ENCODE data around the gene GLP2R. TPM values are rescaled to one million over a fixed set of nuclear protein-coding genes. Genes with fewer than 3 reads are reported as not detected.
"Not testable (repeated sequence)": the region's sequence is repeated elsewhere in the genome, so short reads cannot be mapped to it uniquely, and the experiment has no call there.

GLP2R gene, protein sequence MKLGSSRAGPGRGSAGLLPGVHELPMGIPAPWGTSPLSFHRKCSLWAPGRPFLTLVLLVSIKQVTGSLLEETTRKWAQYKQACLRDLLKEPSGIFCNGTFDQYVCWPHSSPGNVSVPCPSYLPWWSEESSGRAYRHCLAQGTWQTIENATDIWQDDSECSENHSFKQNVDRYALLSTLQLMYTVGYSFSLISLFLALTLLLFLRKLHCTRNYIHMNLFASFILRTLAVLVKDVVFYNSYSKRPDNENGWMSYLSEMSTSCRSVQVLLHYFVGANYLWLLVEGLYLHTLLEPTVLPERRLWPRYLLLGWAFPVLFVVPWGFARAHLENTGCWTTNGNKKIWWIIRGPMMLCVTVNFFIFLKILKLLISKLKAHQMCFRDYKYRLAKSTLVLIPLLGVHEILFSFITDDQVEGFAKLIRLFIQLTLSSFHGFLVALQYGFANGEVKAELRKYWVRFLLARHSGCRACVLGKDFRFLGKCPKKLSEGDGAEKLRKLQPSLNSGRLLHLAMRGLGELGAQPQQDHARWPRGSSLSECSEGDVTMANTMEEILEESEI
- total RNA-seq (ENCODE audit: unreplicated experiment), result not detected
- long read RNA-seq, result 0 reads

DNA sequence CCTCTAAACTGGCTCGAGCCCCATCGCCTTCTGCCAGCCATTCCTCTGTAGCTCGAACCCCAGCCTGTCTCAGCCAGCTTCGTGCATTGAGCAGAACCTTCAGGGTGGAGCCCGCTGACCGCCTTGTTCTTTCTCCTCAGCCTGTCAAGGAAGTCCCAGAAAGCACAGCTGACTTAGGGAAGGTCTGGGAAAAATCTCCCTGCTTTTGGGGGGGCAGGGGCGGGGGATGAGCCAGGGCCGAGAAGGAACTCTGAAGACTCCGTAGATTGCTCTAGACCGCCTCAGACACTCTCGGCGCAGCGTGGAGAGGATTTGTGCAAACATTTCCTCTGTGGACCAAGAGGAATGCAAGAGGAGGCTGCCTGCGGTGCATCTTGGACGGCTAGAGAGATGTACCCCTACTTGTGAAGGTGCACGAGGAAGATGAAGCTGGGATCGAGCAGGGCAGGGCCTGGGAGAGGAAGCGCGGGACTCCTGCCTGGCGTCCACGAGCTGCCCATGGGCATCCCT is at the start of gene GLP2R:
GLP2R (plus strand) TSS at position 284 of the 510 bp plus-strand sequence; CDS start at position 424, 140 bp downstream.
- Mint-ChIP-seq H3K27ac (ENCODE audit: unreplicated experiment) (no peak within 1 kb of the TSS), H3K27me3 (ENCODE audit: unreplicated experiment) (peaks cover 3% of the 10 kb centered on the region), H3K4me1 (ENCODE audit: low read depth, unreplicated experiment) (no peaks in the 10 kb centered on the region), H3K36me3 (ENCODE audit: unreplicated experiment) (no peaks in the 10 kb centered on the region), H3K9me3 (ENCODE audit: unreplicated experiment) (peaks cover 4% of the 10 kb centered on the region), H3K4me3 (ENCODE audit: unreplicated experiment) (no peak within 1 kb of the TSS)
- DNase-seq, result no peak
- TF ChIP-seq, protein P1, sequence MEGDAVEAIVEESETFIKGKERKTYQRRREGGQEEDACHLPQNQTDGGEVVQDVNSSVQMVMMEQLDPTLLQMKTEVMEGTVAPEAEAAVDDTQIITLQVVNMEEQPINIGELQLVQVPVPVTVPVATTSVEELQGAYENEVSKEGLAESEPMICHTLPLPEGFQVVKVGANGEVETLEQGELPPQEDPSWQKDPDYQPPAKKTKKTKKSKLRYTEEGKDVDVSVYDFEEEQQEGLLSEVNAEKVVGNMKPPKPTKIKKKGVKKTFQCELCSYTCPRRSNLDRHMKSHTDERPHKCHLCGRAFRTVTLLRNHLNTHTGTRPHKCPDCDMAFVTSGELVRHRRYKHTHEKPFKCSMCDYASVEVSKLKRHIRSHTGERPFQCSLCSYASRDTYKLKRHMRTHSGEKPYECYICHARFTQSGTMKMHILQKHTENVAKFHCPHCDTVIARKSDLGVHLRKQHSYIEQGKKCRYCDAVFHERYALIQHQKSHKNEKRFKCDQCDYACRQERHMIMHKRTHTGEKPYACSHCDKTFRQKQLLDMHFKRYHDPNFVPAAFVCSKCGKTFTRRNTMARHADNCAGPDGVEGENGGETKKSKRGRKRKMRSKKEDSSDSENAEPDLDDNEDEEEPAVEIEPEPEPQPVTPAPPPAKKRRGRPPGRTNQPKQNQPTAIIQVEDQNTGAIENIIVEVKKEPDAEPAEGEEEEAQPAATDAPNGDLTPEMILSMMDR (IDR thresholded peaks at IDR 0.05; ENCODE audit: partially characterized antibody, unreplicated experiment), result no peak

DNA sequence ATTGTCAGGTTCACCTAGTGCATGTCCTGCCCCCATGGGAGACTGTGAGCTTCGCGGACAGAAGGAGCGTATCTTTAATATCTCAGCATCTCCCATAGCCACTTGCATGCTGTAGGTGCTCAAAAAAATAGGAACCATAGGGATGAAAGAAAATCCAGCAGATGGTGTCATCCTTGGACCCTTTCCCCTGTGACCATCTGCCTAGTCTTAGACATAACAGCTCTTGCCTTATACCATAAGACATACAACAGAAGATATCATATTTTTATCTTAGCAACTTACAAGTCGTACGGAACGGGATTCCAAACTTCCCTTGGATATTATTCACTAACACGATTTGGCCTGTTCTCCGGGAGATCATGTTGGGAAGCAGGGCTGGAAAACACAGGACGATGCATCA is 48.8 kb upstream of the GLP2R start:
- peaks cover 2% of the 10 kb centered on the region for H3K27me3 Mint-ChIP-seq (ENCODE audit: unreplicated experiment)
- no peaks in the 10 kb centered on the region for H3K36me3 Mint-ChIP-seq (ENCODE audit: unreplicated experiment)
- H3K4me3 Mint-ChIP-seq (ENCODE audit: unreplicated experiment), result no peak overlapping the region
- DNase-seq, result no peak
- no peaks in the 10 kb centered on the region for H3K9me3 Mint-ChIP-seq (ENCODE audit: unreplicated experiment)
- H3K27ac Mint-ChIP-seq (ENCODE audit: unreplicated experiment), result no peak overlapping the region
- no peaks in the 10 kb centered on the region for H3K4me1 Mint-ChIP-seq (ENCODE audit: low read depth, unreplicated experiment)
- TF ChIP-seq, protein P1 (IDR thresholded peaks at IDR 0.05; ENCODE audit: partially characterized antibody, unreplicated experiment), result no peak

DNA sequence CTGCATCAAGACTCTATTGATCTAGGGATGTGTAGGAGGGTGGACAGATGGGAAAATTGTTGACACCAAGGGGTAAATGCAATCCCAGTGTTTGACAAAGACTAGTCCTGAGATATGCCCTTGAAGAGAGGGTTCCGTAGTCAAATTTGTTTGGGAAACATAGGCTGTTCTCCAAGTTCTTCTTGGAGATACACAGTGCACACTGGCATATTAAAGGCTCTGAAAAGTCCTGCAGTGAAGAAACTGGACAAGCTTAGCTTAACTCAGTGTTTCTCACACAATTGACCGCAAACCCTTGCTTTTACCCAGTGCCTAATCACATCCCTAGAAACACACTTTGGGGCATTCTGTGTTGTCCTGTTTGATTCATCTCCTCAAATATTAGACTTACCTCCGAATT is 45.2 kb upstream of the GLP2R start:
- H3K36me3 Mint-ChIP-seq (ENCODE audit: unreplicated experiment), result no peaks in the 10 kb centered on the region
- peaks cover 1% of the 10 kb centered on the region for H3K9me3 Mint-ChIP-seq (ENCODE audit: unreplicated experiment)
- TF ChIP-seq, protein P1 (IDR thresholded peaks at IDR 0.05; ENCODE audit: partially characterized antibody, unreplicated experiment), result no peak
- H3K27ac Mint-ChIP-seq (ENCODE audit: unreplicated experiment), result no peak overlapping the region
- no peak overlapping the region for H3K4me3 Mint-ChIP-seq (ENCODE audit: unreplicated experiment)
- H3K4me1 Mint-ChIP-seq (ENCODE audit: low read depth, unreplicated experiment), result no peaks in the 10 kb centered on the region
- DNase-seq, result no peak
- H3K27me3 Mint-ChIP-seq (ENCODE audit: unreplicated experiment), result no peaks in the 10 kb centered on the region

DNA sequence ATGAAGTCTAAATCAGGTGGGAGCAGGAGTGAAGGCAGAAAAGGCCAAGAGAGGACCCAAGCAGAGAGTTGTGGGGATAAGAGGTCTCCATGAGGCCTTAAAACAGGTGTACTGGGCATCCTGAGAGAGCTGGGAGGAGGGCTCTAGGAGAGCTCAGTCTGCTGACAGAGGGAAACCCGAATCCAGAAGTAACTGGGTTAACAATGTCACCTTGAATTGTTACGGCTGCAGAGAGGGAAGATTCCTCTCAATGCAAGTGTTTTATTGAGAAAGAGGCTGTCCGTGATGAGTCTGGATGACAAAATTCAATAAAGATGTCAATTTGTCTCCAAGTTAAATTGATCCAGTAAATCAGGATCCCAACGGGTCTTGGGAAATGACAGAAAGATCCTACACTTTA is 42.7 kb upstream of the GLP2R start:
- H3K36me3 Mint-ChIP-seq (ENCODE audit: unreplicated experiment), result no peaks in the 10 kb centered on the region
- no peak for DNase-seq

DNA sequence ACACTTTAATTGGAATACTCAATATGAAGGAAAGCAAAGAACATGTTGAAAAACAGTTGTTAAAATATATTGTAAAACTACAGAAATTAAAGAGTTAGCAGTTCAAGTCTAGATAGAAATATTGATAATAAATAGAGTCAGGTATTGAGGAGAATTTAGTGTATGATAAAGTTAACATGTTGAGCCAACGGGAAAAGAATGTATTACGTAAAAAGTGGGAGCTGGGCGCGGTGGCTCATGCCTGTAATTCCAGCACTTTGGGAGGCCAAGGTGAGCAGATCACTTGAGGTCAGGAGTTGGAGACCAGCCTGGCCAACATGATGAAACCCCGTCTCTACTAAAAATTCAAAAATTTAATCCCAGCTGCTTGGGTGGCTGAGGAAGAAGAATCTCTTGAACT is 42.3 kb upstream of the GLP2R start:
- not testable (repeated sequence) for H3K27me3 Mint-ChIP-seq (ENCODE audit: unreplicated experiment); H3K4me1 Mint-ChIP-seq (ENCODE audit: low read depth, unreplicated experiment); DNase-seq; H3K27ac Mint-ChIP-seq (ENCODE audit: unreplicated experiment); H3K4me3 Mint-ChIP-seq (ENCODE audit: unreplicated experiment); H3K9me3 Mint-ChIP-seq (ENCODE audit: unreplicated experiment); H3K36me3 Mint-ChIP-seq (ENCODE audit: unreplicated experiment)

More for the DNA sequence above, 42.7 kb upstream of the GLP2R start:
- Mint-ChIP-seq H3K27ac (ENCODE audit: unreplicated experiment) (no peak overlapping the region), H3K27me3 (ENCODE audit: unreplicated experiment) (no peaks in the 10 kb centered on the region), H3K4me1 (ENCODE audit: low read depth, unreplicated experiment) (no peaks in the 10 kb centered on the region), H3K9me3 (ENCODE audit: unreplicated experiment) (peaks cover 1% of the 10 kb centered on the region), H3K4me3 (ENCODE audit: unreplicated experiment) (no peak overlapping the region)
- TF ChIP-seq, protein P1 (IDR thresholded peaks at IDR 0.05; ENCODE audit: partially characterized antibody, unreplicated experiment), result no peak
